Smooth muscle cell of the pulmonary artery (primary cell): Measurements from ENCODE around the gene E2F2. TPM values are rescaled to one million over a fixed set of nuclear protein-coding genes. Genes with fewer than 3 reads are reported as not detected.

Experiments
- total RNA-seq: library from RNA; depleted of rRNA; stranded (reverse); fragments of >200 nt; gene quantifications from 2 replicates; pipeline ENCODE4 v1.2.3, GENCODE V29; 2014

The E2F2 gene, protein sequence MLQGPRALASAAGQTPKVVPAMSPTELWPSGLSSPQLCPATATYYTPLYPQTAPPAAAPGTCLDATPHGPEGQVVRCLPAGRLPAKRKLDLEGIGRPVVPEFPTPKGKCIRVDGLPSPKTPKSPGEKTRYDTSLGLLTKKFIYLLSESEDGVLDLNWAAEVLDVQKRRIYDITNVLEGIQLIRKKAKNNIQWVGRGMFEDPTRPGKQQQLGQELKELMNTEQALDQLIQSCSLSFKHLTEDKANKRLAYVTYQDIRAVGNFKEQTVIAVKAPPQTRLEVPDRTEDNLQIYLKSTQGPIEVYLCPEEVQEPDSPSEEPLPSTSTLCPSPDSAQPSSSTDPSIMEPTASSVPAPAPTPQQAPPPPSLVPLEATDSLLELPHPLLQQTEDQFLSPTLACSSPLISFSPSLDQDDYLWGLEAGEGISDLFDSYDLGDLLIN
- total RNA-seq = 0.13 and 0.39 TPM in 2 replicates

GRCh38 chr1:23530747-23531561, at the start of gene E2F2:
E2F2 (minus strand) TSS chr1:23531233; CDS start chr1:23530793, 440 bp downstream.

DNA sequence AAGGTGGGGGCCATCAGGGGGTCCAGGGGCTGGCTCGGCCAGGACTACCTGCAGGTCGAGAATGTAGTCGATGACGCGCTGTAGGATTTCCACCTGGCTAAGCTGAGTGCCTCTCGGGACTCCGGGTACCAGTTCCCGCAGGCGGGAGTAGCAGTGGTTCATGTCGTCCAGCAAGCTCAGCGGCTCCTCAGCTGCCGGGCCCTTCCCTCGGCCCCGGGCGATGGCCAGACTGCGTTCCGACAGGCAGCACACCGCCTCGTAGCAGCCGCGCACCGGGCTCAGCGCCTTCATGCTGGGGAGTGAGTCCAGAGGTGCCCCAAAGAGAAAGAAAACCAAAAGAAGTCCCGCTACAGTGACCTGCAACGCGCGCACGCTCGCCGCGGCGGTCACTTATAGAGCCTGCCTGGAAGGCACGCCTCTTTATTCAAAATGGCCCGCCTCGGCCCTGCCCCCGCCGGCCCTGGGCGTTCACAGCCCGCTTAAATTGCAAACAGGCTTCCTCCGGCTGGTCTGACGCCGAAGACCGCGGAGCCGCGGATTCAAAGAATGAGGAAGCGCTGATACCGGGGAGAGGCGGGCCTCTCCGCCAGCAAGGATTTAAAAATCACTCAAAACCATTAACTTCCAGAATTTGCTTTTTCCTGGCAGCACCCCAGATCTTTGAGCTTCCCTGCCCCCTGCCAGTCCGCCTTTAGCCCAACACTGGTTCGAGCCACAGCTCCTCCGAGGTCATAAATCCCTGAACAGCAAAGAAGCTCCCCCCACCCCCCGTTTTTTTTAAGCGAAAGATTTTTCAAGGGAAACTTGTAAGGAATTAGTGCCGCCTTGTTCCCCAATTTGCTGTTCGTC, 28.3 kb upstream of the E2F2 start, which contains the start of gene ID3:
Gene ID3 (minus strand): TSS at position 366 of the 849 bp plus-strand sequence. CDS start 75 bp downstream, at position 291.

GRCh38 chr1:23483321-23484252, 47.4 kb downstream of the E2F2 start, which contains the start of gene ASAP3:
ASAP3 (minus strand) TSS chr1:23484179; CDS start chr1:23484133, 46 bp downstream.

Other genes with a start within 250 kb of the E2F2 start
- gene HNRNPR, start 186.9 kb downstream of the E2F2 start, total RNA-seq = 54.5 and 60.1 TPM in 2 replicates
- 16.0 and 20.3 TPM in 2 replicates for gene ZNF436, start 161.4 kb downstream of the E2F2 start, total RNA-seq
- 18.0 and 20.0 TPM in 2 replicates for gene TCEA3, start 106.5 kb downstream of the E2F2 start, total RNA-seq
- 29.4 and 39.1 TPM in 2 replicates for gene ASAP3, start 47.1 kb downstream of the E2F2 start, total RNA-seq
- gene ID3, start 28.3 kb upstream of the E2F2 start, total RNA-seq = 104 and 205 TPM in 2 replicates
- gene RPL11, start 160.6 kb upstream of the E2F2 start, total RNA-seq = 679 and 690 TPM in 2 replicates
- 23.5 and 25.3 TPM in 2 replicates for gene ELOA, start 212.2 kb upstream of the E2F2 start, total RNA-seq
- 31.8 and 32.7 TPM in 2 replicates for gene PITHD1, start 247.2 kb upstream of the E2F2 start, total RNA-seq